Esophagus squamous epithelium (tissue), 4 donors: ENCODE data around the gene KIAA0930.

Experiments
- CTCF ChIP-seq, 6 experiments: fragments of 450-650 bp in 4 of 6; fragments of 200-600 bp in 2 of 6; sonication (generic) in 2 of 6; IDR thresholded peaks; one replicate each; pipeline ENCODE4 v1.5.1; 2016 to 2019; ENCODE audit warnings: antibody characterized with exemption in 6 of 6, mild to moderate bottlenecking in 4 of 6, moderate library complexity in 4 of 6
- POLR2A ChIP-seq, 4 donors: fragments of 450-650 bp; IDR thresholded peaks; one replicate each; pipeline ENCODE4 v1.6.1; 2017; ENCODE audit warnings: antibody characterized with exemption in 4 of 4, mild to moderate bottlenecking in 4 of 4, moderate library complexity in 3 of 4

GRCh38 chr22:45181766-45182165 is 58.9 kb downstream of the KIAA0930 start:
- TF ChIP-seq CTCF (IDR thresholded peaks at IDR 0.05): no peak
- no peak for TF ChIP-seq POLR2A (IDR thresholded peaks at IDR 0.05)
